OCI-LY1 (cell line): ENCODE measurements around the gene NSUN5.
"Not testable (repeated sequence)": the region's sequence is repeated elsewhere in the genome, so short reads cannot be mapped to it uniquely, and the experiment has no call there.

Experiments used
- H2AFZ ChIP-seq: fragments of 200-600 bp; sonication (generic), shearing (Covaris generic); 2 replicates; pipeline ENCODE4 v1.6.0; 2014; ENCODE audit warnings: antibody characterized with exemption, mild to moderate bottlenecking, low read length
- H3F3A ChIP-seq: fragments of 200-600 bp; sonication (generic), shearing (Covaris generic); 2 replicates; pipeline ENCODE4 v1.6.0; 2014; ENCODE audit warnings: mild to moderate bottlenecking, antibody characterized with exemption, low read length, moderate library complexity; ENCODE audit not compliant: insufficient read depth
- H3K27ac ChIP-seq: fragments of 200-600 bp; sonication (generic); 2 replicates; pipeline ENCODE4 v1.5.1; 2014; ENCODE audit warnings: low read length, mixed run types, mild to moderate bottlenecking, low read depth; ENCODE audit not compliant: poor library complexity, severe bottlenecking
- H3K27me3 ChIP-seq: fragments of 200-600 bp; sonication (generic); 2 replicates; pipeline ENCODE4 v1.6.0; 2014; ENCODE audit warnings: antibody characterized with exemption, mild to moderate bottlenecking, low read length, moderate library complexity; ENCODE audit not compliant: insufficient read depth
- H3K36me3 ChIP-seq: fragments of 200-600 bp; sonication (generic); 2 replicates; pipeline ENCODE4 v1.6.1; 2014; ENCODE audit warnings: mild to moderate bottlenecking, antibody characterized with exemption, low read length, moderate library complexity, mixed read lengths; ENCODE audit not compliant: insufficient read depth
- H3K4me1 ChIP-seq: fragments of 200-600 bp; sonication (generic); 2 replicates; pipeline ENCODE4 v1.5.1; 2014; ENCODE audit warnings: mild to moderate bottlenecking, low read length, moderate library complexity; ENCODE audit not compliant: insufficient read depth, severe bottlenecking
- H3K4me2 ChIP-seq: fragments of 200-600 bp; sonication (generic), shearing (Covaris generic); 2 replicates; pipeline ENCODE4 v1.6.1; 2014; ENCODE audit warnings: low read length
- H3K4me3 ChIP-seq: fragments of 200-600 bp; sonication (generic); 2 replicates; pipeline ENCODE4 v1.5.1; 2014; ENCODE audit warnings: low read length, low read depth, mild to moderate bottlenecking, mixed read lengths; ENCODE audit not compliant: poor library complexity, severe bottlenecking
- H3K79me2 ChIP-seq: fragments of 200-600 bp; shearing (Covaris generic); 2 replicates; pipeline ENCODE4 v1.6.1; 2016; ENCODE audit warnings: mixed run types, low read length, mixed read lengths; ENCODE audit not compliant: insufficient read depth
- H3K9ac ChIP-seq: fragments of 200-600 bp; sonication (generic), shearing (Covaris generic); 2 replicates; pipeline ENCODE4 v1.6.1; 2014; ENCODE audit warnings: mild to moderate bottlenecking, low read length, mixed read lengths
- H3K9me2 ChIP-seq: fragments of 200-600 bp; sonication (generic), shearing (Covaris generic); 2 replicates; pipeline ENCODE4 v1.6.1; 2014; ENCODE audit warnings: low read depth, mild to moderate bottlenecking, low read length, mixed read lengths
- H3K9me3 ChIP-seq: fragments of 200-600 bp; shearing (Covaris generic); 2 replicates; pipeline ENCODE4 v1.6.1; 2014; ENCODE audit warnings: low read length, mixed read lengths
- H4K20me1 ChIP-seq: fragments of 200-600 bp; sonication (generic), shearing (Covaris generic); 2 replicates; pipeline ENCODE4 v1.6.0; 2016; ENCODE audit warnings: mild to moderate bottlenecking, low read length; ENCODE audit not compliant: insufficient read depth
- TF ChIP-seq, protein P1 (sequence below): fragments of 200-600 bp; sonication (generic), shearing (Covaris generic); IDR thresholded peaks from 2 replicates; pipeline ENCODE4 v1.5.1; 2017; ENCODE audit warnings: mild to moderate bottlenecking, antibody characterized with exemption, low read length, moderate library complexity, mixed read lengths

The NSUN5 gene

GRCh38 chr7:73324081-73324845 is 15.6 kb upstream of the NSUN5 start:
- not testable (repeated sequence) for H3K36me3 ChIP-seq, H3K27me3 ChIP-seq, H2AFZ ChIP-seq, H3F3A ChIP-seq, H3K4me3 ChIP-seq, H4K20me1 ChIP-seq, H3K27ac ChIP-seq, H3K4me1 ChIP-seq, H3K9me2 ChIP-seq, H3K9ac ChIP-seq, H3K9me3 ChIP-seq, H3K79me2 ChIP-seq
- TF ChIP-seq, protein P1, sequence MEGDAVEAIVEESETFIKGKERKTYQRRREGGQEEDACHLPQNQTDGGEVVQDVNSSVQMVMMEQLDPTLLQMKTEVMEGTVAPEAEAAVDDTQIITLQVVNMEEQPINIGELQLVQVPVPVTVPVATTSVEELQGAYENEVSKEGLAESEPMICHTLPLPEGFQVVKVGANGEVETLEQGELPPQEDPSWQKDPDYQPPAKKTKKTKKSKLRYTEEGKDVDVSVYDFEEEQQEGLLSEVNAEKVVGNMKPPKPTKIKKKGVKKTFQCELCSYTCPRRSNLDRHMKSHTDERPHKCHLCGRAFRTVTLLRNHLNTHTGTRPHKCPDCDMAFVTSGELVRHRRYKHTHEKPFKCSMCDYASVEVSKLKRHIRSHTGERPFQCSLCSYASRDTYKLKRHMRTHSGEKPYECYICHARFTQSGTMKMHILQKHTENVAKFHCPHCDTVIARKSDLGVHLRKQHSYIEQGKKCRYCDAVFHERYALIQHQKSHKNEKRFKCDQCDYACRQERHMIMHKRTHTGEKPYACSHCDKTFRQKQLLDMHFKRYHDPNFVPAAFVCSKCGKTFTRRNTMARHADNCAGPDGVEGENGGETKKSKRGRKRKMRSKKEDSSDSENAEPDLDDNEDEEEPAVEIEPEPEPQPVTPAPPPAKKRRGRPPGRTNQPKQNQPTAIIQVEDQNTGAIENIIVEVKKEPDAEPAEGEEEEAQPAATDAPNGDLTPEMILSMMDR, result peak; percentile 66
- peak overlapping the region; percentile 39; the same call in 1 of the 2 replicates for H3K4me2 ChIP-seq

DNA sequence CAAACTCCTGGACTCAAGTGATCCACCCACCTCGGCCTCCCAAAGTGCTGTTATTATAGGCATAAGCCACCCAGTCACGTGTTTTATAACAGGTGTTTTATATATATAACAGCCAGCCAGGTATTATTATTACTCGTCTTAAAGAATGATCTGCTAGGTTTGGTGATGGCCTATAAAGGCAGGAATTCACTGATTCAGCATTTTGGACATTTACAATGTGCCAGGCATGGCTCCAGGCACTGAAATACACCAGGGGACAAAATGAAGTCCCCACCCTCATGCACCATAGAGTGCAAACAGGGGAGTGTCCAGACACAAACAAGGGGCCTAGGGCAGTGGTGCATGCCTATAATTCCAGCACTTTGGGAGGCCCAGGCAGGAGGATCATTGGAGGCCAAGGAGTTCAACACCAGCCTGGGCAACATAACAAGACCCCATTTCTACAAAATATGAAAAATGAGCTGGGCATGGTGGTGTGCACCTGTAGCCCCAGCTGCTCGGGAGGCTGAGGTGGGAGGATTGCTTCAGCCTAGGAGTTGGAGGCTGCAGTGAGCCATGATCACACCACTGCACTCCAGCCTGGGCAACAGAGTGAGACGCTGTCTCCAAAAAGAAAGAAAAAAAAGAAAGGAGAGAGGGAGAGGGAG is 14.9 kb upstream of the NSUN5 start:
- not testable (repeated sequence) for H3K36me3 ChIP-seq, H3K27ac ChIP-seq, H3K27me3 ChIP-seq, H3K4me1 ChIP-seq, H3K9me2 ChIP-seq, H3K9ac ChIP-seq, H3F3A ChIP-seq, H2AFZ ChIP-seq, H3K9me3 ChIP-seq, H4K20me1 ChIP-seq, H3K4me3 ChIP-seq, H3K79me2 ChIP-seq
- H3K4me2 ChIP-seq, result peak overlapping the region; percentile 39; the same call in 1 of the 2 replicates

DNA sequence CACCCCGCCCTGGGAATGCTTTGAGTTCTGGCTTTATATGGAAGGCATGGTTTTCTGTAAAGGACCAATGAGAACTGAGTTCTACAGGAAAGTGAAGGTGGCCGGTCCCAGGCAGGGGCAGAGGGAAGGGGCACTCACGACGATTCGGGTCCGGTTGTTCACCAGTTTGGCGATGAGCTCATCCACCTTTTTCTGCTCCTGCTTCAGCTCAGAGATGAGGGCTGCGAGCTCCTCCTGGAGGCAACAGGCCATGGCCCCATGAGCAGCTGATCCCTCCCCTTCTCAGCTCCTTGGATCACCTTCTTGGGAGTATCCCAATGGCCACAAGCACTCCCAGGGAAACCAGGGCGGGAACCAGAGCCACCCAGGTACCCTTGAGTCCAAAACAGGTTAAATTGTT is 11.4 kb upstream of the NSUN5 start:
- not testable (repeated sequence) for H3K27ac ChIP-seq, H4K20me1 ChIP-seq, H3K4me3 ChIP-seq, H3K4me1 ChIP-seq, H3K4me2 ChIP-seq, H3K27me3 ChIP-seq, H2AFZ ChIP-seq, H3K9me2 ChIP-seq, H3K36me3 ChIP-seq, H3K9me3 ChIP-seq, H3K9ac ChIP-seq, H3K79me2 ChIP-seq, H3F3A ChIP-seq

DNA sequence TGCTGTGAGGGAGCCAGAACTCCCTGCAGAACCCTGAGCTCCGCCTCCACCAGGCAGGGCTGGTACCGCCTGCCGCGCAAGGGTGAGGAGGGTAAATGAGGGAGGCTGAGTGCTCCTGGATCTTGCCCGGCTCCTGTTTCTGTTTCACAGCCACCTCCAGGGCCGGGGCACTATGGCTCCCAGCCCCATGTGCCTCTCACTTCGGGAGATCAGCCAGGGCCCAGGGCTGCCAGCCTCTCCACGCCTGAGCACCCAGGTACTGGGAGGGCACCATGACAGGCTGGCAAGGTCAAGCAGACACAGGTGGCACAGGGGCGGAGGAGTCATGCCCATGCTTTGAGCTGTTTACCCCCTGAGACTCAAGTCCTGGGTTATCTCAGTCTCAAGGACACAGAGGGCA is 10.9 kb upstream of the NSUN5 start:
- not testable (repeated sequence) for H3F3A ChIP-seq, H3K27ac ChIP-seq, H3K4me2 ChIP-seq, H3K27me3 ChIP-seq, H3K4me3 ChIP-seq, H3K36me3 ChIP-seq, H3K9ac ChIP-seq, H3K79me2 ChIP-seq, H3K9me3 ChIP-seq, H2AFZ ChIP-seq, H3K9me2 ChIP-seq, H3K4me1 ChIP-seq, H4K20me1 ChIP-seq

GRCh38 chr7:73318656-73319204 is 10.1 kb upstream of the NSUN5 start:
- H3K9me2 ChIP-seq, H3K79me2 ChIP-seq, H3K27ac ChIP-seq, H3K9me3 ChIP-seq, H2AFZ ChIP-seq, H3K4me3 ChIP-seq, H3K36me3 ChIP-seq, H3K4me1 ChIP-seq, H3K4me2 ChIP-seq, H3K27me3 ChIP-seq, H4K20me1 ChIP-seq, H3F3A ChIP-seq, H3K9ac ChIP-seq: not testable (repeated sequence)
